Parathyroid adenoma (tissue), 2 donors: ENCODE results near the gene SPEM3.

Experiments
- H2AFZ ChIP-seq: fragments of 300-600 bp; sonication (generic); one replicate; pipeline ENCODE4 v1.7.0; 2017; ENCODE audit warnings: antibody characterized with exemption, mild to moderate bottlenecking
- H3K27ac ChIP-seq: fragments of 300-600 bp; sonication (generic); one replicate; pipeline ENCODE4 v1.7.0; 2017
- H3K27me3 ChIP-seq: fragments of 300-600 bp; sonication (generic); one replicate; pipeline ENCODE4 v1.7.0; 2017; ENCODE audit warnings: low read length; ENCODE audit not compliant: control insufficient read depth, insufficient read depth
- H3K36me3 ChIP-seq: fragments of 300-600 bp; sonication (generic); one replicate; pipeline ENCODE4 v1.7.0; 2017; ENCODE audit warnings: low read length; ENCODE audit not compliant: control insufficient read depth, insufficient read depth
- H3K4me1 ChIP-seq: fragments of 300-600 bp; sonication (generic); one replicate; pipeline ENCODE4 v1.7.0; 2017; ENCODE audit warnings: control low read depth
- H3K4me2 ChIP-seq: fragments of 300-600 bp; sonication (generic); one replicate; pipeline ENCODE4 v1.7.0; 2017; ENCODE audit warnings: low read length
- H3K4me3 ChIP-seq: fragments of 300-600 bp; sonication (generic); one replicate; pipeline ENCODE4 v1.7.0; 2017; ENCODE audit warnings: low read depth, low read length
- H3K79me2 ChIP-seq: fragments of 300-600 bp; sonication (generic); one replicate; pipeline ENCODE4 v1.7.0; 2017; ENCODE audit warnings: control low read depth
- H3K9ac ChIP-seq: fragments of 300-600 bp; sonication (generic); one replicate; pipeline ENCODE4 v1.7.0; 2017; ENCODE audit warnings: mild to moderate bottlenecking
- H3K9me3 ChIP-seq: fragments of 300-600 bp; sonication (generic); one replicate; pipeline ENCODE4 v1.7.0; 2017; ENCODE audit warnings: low read length; ENCODE audit not compliant: control insufficient read depth
- TF ChIP-seq, protein P1 (sequence below): fragments of 300-600 bp; sonication (generic); IDR thresholded peaks from one replicate; pipeline ENCODE4 v1.7.0; 2017; ENCODE audit warnings: antibody characterized with exemption, mild to moderate bottlenecking
- donor health status: primary hyperparathyroidism.

The SPEM3 gene

DNA sequence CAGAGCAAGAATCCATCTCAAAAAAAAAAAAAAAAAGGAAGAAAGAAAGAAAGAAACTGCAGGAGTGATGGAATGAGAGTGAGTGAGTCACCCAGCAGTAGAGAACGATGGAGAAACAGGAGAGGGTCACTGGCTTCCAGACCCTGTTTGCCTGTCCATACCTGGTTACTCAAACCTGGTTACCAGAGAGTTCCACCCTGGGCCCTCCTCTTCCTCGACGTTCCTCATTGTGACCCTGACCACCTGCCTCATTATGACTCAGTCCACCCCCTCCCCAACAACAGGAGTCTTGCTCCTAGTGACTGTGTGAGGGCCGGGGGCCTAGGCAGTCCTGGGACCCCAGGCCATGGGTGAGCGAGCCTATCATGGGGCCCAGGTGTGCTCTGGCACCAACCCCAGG, at the start of gene SPEM3:
TSS of gene SPEM3 (plus strand) at position 301 of the 400 bp plus-strand sequence. CDS start at position 347, 46 bp downstream.
- no peaks in the 10 kb centered on the region for H3K4me1 ChIP-seq
- no peak within 1 kb of the TSS for H2AFZ ChIP-seq
- no peak within 1 kb of the TSS for H3K4me2 ChIP-seq
- no peak within 1 kb of the TSS for H3K27ac ChIP-seq
- no peaks in the 10 kb centered on the region for H3K79me2 ChIP-seq
- TF ChIP-seq, protein P1, sequence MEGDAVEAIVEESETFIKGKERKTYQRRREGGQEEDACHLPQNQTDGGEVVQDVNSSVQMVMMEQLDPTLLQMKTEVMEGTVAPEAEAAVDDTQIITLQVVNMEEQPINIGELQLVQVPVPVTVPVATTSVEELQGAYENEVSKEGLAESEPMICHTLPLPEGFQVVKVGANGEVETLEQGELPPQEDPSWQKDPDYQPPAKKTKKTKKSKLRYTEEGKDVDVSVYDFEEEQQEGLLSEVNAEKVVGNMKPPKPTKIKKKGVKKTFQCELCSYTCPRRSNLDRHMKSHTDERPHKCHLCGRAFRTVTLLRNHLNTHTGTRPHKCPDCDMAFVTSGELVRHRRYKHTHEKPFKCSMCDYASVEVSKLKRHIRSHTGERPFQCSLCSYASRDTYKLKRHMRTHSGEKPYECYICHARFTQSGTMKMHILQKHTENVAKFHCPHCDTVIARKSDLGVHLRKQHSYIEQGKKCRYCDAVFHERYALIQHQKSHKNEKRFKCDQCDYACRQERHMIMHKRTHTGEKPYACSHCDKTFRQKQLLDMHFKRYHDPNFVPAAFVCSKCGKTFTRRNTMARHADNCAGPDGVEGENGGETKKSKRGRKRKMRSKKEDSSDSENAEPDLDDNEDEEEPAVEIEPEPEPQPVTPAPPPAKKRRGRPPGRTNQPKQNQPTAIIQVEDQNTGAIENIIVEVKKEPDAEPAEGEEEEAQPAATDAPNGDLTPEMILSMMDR = no peak
- H3K27me3 ChIP-seq = no peaks in the 10 kb centered on the region
- H3K36me3 ChIP-seq = no peaks in the 10 kb centered on the region
- no peak within 1 kb of the TSS for H3K9ac ChIP-seq
- H3K4me3 ChIP-seq = no peak within 1 kb of the TSS
- H3K9me3 ChIP-seq = no peaks in the 10 kb centered on the region

DNA sequence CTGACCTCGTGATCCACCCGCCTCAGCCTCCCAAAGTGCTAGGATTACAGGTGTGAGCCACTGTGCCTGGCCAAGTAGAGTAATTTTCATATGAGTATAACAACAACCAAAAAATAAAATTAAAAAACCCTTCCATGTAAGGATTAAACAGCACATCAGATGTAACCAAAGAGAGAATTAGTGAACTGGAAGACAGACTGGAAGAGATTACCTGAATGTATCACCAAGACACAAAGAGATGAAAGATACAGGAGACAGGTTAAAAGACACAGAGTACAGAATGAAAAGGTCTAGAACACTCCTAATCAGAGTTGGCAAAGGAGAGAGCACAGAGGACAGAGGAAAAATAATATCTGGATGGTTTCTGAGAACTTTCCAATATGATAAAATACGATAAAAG, 49.5 kb upstream of the SPEM3 start:
- TF ChIP-seq, protein P1 = no peak
- no peak overlapping the region for H3K4me3 ChIP-seq
- H3K9me3 ChIP-seq = no peaks in the 10 kb centered on the region
- H3K9ac ChIP-seq = no peak overlapping the region
- H3K36me3 ChIP-seq = no peaks in the 10 kb centered on the region
- H3K4me2 ChIP-seq = no peak overlapping the region
- H2AFZ ChIP-seq = no peak overlapping the region
- no peaks in the 10 kb centered on the region for H3K27me3 ChIP-seq
- H3K4me1 ChIP-seq = peaks cover 17% of the 10 kb centered on the region
- peaks cover 6% of the 10 kb centered on the region for H3K79me2 ChIP-seq
- no peak overlapping the region for H3K27ac ChIP-seq

DNA sequence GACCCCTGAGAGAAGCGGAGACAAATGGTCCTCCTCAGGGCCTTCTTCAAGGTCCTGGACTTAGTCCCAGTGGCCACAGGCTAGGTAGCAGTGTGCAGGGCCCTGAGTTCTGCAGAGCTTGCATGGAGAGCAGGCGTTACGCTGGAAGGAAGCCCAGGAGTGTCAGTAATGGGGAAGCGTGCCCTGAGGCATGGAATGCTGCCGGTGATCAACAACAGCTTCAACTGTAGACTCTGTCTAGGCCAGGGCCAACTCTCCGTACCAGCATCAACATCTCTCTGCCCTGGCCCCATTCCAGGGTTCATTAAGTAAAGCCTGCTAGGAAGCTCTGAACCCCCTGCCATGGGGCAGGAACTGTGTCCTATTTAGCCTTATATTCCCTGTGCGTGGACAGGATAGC, 48.3 kb upstream of the SPEM3 start:
- H3K27ac ChIP-seq = peak overlapping the region; percentile 88
- H2AFZ ChIP-seq = peak overlapping the region; percentile 97
- H3K4me2 ChIP-seq = peak overlapping the region; percentile 91
- peaks cover 6% of the 10 kb centered on the region for H3K79me2 ChIP-seq
- H3K9ac ChIP-seq = no peak overlapping the region
- H3K9me3 ChIP-seq = no peaks in the 10 kb centered on the region
- TF ChIP-seq, protein P1 = no peak
- no peaks in the 10 kb centered on the region for H3K27me3 ChIP-seq
- H3K4me1 ChIP-seq = peaks cover 17% of the 10 kb centered on the region
- H3K4me3 ChIP-seq = peak overlapping the region; percentile 63
- H3K36me3 ChIP-seq = no peaks in the 10 kb centered on the region

DNA sequence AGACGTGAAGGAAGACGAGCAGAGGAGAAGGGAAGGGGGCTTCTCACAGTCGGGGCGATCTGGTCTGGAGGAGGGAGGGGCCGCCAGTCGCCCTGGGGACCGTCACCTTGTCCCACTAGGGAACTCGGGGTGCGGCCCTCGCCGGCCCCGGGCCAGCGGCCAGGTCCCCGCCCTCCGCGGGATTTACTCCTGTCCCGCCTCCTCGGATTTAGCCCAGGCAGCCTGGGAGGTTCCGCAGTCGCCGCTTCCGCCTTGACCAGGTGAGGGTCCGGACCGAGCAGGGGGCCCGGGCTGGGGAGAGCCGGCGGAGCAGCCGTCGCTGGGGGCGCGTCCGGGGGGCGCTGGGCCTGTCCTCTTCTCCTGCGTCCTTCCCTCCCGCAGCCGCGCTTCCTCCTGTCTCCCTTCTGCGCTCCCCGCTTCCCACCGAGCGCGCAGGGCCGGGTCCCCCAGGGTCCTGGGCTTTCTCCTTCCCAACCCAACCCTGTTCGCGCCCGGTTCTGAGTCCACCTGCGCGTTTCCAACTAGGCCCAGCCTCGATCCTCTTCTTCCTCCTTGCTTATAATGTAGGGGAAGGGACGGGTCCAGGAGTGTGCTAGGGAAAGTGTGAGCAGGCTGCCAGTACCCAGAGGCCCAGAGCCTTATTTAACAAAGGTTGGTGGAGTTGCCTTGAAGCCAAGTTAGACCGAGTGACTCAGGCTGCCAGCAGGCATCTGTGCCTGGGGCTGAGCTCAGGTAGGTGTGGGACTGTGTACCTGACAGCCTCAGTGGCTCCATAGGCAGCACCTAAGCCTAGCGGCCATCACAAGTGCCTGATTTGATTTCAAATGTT, 47.6 kb upstream of the SPEM3 start, which contains the start of gene TNK1:
TSS of gene TNK1 (plus strand) at position 235 of the 829 bp plus-strand sequence. CDS start 1,838 bp downstream, outside the sequence.
- H3K79me2 ChIP-seq = peaks cover 6% of the 10 kb centered on the region
- peak within 1 kb of the TSS; percentile 91 for H3K4me2 ChIP-seq
- no peak within 1 kb of the TSS for H3K9ac ChIP-seq
- TF ChIP-seq, protein P1 = no peak
- no peaks in the 10 kb centered on the region for H3K27me3 ChIP-seq
- H3K4me1 ChIP-seq = peaks cover 17% of the 10 kb centered on the region
- H3K4me3 ChIP-seq = peak within 1 kb of the TSS; percentile 63
- peak within 1 kb of the TSS; percentile 97 for H2AFZ ChIP-seq
- no peaks in the 10 kb centered on the region for H3K9me3 ChIP-seq
- H3K36me3 ChIP-seq = no peaks in the 10 kb centered on the region
- peak within 1 kb of the TSS; percentile 88 for H3K27ac ChIP-seq
